HG03066 (cell line): ENCODE measurements around the gene PCDHA11.
"Not testable (repeated sequence)": the region's sequence is repeated elsewhere in the genome, so short reads cannot be mapped to it uniquely, and the experiment has no call there.

Source experiments
- ATAC-seq: cut with Tn5 transposase; IDR thresholded peaks from one replicate; pipeline ENCODE4 v1.9.1; 2021; ENCODE audit warnings: low read depth; ENCODE audit not compliant: unreplicated experiment

The PCDHA11 gene, protein sequence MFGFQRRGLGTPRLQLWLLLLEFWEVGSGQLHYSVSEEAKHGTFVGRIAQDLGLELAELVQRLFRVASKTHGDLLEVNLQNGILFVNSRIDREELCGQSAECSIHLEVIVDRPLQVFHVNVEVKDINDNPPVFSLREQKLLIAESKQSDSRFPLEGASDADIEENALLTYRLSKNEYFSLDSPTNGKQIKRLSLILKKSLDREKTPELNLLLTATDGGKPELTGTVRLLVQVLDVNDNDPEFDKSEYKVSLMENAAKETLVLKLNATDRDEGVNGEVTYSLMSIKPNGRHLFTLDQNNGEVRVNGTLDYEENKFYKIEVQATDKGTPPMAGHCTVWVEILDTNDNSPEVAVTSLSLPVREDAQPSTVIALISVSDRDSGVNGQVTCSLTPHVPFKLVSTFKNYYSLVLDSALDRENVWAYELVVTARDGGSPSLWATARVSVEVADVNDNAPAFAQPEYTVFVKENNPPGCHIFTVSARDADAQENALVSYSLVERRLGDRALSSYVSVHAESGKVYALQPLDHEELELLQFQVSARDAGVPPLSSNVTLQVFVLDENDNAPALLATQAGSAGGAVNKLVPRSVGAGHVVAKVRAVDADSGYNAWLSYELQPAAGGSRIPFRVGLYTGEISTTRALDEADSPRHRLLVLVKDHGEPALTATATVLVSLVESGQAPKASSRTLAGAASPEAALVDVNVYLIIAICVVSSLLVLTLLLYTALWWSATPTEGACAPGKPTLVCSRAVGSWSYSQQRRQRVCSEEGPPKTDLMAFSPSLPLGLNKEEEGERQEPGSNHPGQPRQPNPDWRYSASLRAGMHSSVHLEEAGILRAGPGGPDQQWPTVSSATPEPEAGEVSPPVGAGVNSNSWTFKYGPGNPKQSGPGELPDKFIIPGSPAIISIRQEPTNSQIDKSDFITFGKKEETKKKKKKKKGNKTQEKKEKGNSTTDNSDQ

DNA sequence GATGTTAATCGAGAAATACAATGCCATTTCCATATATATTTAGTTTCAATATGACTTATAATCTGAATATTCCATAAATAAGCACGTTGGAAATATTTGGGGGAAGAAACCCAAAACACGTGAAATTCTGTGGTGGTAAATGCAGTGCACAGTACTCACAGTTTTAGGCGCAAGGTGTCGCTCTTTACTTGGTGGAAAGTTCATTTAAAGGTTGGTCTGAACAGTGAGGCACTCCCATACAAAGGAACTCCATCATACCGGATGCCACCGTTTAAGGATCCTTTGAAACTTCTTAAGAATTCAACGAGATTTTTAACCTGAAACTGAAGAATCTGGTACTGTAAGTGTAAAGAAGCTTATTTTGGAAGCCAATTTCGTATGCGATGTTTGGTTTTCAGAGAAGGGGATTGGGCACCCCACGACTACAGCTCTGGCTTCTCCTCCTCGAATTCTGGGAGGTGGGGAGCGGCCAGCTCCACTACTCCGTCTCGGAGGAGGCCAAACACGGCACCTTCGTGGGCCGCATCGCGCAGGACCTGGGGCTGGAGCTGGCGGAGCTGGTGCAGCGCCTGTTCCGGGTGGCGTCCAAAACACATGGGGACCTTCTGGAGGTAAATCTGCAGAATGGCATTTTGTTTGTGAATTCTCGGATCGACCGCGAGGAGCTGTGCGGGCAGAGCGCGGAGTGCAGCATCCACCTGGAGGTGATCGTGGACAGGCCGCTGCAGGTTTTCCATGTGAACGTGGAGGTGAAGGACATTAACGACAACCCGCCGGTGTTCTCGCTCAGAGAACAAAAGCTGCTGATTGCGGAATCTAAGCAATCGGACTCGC is at the start of gene PCDHA11:
TSS of gene PCDHA11 (plus strand) at position 237 of the 834 bp plus-strand sequence. CDS start at position 384, 147 bp downstream.
- no peak for ATAC-seq

DNA sequence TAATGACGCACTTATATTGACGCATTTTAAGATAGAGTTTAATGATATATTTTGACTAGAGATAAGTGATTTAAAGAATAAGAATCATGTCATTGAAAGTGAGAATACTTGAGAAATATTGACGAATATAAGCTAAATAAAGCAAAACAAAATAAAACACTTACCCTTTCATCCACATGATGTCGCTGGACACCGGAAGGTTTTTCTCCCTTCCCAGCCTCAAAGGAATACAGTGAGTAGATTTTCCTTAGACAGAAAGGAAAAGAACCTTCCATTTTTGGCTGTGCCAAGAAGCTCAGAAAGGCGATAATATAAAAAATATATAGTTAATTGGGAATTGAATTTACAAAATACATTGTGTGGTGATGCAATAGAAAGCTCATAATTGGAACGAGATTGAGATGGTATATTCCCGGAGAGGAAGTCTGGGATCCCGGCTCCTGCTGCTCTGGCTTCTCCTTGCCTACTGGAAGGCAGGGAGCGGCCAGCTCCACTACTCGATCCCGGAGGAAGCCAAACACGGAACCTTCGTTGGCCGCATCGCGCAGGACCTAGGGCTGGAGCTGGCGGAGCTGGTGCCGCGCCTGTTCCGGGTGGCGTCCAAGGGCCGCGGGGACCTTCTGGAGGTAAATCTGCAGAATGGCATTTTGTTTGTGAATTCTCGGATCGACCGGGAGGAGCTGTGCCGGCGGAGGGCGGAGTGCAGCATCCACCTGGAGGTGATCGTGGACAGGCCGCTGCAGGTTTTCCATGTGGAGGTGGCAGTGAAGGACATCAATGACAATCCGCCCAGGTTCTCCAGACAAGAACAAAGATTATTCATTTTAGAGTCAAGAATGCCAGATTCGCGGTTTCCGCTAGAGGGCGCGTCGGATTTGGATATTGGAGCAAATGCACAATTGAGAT is 47.1 kb upstream of the PCDHA11 start, which contains the start of gene PCDHA5:
TSS of gene PCDHA5 (plus strand) at position 239 of the 906 bp plus-strand sequence.
- no peak for ATAC-seq

DNA sequence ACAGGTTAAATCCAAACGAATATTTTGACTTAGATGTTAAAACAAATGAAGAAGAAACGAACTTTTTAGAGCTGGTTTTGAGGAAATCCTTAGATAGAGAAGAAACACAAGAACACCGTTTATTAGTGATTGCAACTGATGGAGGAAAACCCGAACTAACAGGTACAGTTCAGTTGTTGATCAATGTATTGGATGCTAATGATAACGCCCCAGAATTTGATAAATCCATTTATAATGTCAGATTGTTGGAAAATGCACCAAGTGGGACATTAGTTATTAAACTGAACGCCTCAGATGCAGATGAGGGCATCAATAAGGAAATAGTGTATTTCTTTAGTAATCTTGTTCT is 46.5 kb upstream of the PCDHA11 start:
- ATAC-seq = no peak

DNA sequence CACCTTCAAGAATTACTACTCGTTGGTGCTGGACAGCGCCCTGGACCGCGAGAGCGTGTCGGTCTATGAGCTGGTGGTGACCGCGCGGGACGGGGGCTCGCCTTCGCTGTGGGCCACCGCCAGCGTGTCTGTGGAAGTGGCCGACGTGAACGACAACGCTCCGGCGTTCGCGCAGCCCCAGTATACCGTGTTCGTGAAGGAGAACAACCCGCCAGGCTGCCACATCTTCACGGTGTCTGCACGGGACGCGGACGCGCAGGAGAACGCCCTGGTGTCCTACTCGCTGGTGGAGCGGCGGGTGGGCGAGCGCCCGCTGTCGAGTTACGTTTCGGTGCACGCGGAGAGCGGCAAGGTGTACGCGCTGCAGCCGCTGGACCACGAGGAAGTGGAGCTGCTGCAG is 45.8 kb upstream of the PCDHA11 start:
- not testable (repeated sequence) for ATAC-seq

DNA sequence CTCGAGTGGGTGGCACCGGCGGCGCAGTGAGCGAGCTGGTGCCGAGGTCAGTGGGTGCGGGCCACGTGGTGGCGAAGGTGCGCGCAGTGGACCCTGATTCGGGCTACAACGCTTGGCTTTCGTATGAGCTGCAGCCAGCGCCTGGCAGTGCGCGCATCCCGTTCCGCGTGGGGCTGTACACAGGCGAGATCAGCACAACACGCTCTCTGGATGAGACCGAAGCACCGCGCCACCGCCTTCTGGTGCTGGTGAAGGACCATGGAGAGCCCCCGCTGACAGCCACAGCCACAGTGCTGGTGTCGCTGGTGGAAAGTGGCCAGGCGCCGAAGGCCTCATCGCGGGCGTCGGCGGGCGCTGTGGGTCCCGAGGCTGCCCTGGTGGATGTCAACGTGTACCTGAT is 45.3 kb upstream of the PCDHA11 start:
- no peak for ATAC-seq

DNA sequence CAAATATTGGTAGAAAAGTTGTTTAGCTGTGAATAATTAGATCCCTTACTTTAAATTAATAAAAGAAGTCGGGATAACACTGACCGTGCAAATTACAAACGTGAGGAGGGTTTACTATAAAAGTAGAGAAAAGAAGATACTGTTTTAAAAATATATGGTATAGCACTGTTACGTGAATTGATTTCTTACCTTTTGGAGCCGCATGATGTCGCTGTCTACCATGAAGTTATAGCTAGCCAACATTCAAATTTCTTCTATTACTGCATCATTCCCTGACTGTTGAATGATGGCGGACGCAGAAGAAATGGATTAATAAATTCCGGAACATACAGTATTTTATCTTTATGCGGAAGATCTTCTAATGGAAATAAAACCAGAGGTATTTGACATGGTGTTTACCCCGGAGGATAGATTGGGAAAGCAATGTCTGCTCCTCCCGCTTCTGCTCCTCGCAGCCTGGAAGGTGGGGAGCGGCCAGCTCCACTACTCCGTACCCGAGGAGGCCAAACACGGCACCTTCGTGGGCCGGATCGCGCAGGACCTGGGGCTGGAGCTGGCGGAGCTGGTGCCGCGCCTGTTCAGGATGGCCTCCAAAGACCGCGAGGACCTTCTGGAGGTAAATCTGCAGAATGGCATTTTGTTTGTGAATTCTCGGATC is 40.9 kb upstream of the PCDHA11 start, which contains the start of gene PCDHA6:
TSS of gene PCDHA6 (plus strand) at position 257 of the 658 bp plus-strand sequence. CDS start at position 389, 132 bp downstream.
- no peak for ATAC-seq

DNA sequence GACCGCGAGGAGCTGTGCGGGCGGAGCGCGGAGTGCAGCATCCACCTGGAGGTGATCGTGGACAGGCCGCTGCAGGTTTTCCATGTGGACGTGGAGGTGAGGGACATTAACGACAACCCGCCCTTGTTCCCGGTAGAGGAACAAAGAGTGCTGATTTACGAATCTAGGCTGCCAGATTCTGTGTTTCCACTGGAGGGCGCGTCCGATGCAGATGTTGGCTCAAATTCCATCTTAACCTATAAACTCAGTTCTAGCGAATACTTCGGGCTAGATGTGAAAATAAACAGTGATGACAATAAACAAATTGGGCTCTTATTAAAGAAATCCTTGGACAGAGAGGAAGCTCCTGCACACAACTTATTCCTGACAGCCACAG is 40.4 kb upstream of the PCDHA11 start:
- ATAC-seq = no peak

DNA sequence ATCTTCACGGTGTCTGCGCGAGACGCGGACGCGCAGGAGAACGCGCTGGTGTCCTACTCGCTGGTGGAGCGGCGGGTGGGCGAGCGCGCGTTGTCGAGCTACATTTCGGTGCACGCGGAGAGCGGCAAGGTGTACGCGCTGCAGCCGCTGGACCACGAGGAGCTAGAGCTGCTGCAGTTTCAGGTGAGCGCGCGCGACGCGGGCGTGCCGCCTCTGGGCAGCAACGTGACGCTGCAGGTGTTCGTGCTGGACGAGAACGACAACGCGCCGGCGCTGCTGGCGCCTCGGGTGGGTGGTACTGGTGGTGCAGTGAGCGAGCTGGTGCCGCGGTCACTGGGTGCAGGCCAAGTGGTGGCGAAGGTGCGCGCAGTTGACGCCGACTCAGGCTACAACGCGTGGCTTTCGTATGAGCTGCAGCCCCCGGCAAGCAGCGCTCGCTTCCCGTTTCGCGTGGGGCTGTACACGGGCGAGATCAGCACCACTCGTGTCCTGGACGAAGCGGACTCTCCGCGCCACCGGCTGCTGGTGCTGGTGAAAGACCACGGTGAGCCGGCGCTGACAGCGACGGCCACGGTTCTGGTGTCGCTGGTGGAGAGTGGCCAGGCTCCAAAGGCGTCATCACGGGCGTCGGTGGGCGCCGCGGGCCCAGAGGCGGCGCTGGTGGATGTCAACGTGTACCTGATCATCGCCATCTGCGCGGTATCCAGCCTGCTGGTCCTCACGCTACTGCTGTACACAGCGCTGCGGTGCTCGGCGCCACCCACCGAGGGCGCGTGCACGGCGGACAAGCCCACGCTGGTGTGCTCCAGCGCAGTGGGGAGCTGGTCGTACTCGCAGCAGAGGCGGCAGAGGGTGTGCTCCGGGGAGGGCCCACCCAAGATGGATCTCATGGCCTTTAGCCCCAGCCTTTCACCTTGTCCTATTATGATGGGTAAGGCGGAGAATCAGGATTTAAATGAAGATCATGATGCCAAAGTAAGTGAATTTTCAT is 39.0 kb upstream of the PCDHA11 start:
- not testable (repeated sequence) for ATAC-seq

DNA sequence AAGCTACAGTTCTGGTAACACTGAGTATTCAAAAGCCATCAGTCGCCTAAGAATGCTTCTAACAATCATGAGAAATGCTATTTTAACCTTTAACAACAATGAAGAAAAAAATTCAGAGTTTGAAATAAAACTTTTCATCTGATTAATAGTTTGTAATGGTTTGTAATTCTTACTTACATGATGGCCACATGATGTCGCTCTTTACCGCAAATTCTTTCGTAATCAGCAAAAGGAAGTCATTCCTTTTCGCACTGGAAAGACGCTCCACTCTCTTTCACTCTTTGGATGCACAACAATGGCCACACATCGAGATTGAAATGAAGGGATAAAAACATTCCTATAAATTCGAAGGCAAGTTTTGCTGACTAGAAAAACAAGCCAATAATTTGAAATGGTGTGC is 34.8 kb upstream of the PCDHA11 start, which contains the start of gene PCDHA7:
TSS of gene PCDHA7 (plus strand) at position 277 of the 400 bp plus-strand sequence. CDS start at position 392, 115 bp downstream.
- no peak for ATAC-seq

DNA sequence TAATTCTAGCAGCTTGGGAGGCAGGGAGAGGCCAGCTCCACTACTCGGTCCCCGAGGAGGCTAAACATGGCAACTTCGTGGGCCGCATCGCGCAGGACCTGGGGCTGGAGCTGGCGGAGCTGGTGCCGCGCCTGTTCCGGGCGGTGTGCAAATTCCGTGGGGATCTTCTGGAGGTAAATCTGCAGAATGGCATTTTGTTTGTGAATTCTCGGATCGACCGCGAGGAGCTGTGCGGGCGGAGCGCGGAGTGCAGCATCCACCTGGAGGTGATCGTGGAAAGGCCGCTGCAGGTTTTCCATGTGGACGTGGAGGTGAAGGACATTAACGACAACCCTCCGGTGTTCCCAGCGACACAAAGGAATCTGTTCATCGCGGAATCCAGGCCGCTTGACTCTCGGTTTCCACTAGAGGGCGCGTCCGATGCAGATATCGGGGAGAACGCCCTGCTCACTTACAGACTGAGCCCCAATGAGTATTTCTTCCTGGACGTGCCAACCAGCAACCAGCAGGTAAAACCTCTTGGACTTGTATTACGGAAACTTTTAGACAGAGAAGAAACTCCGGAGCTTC is 34.2 kb upstream of the PCDHA11 start:
- not testable (repeated sequence) for ATAC-seq

DNA sequence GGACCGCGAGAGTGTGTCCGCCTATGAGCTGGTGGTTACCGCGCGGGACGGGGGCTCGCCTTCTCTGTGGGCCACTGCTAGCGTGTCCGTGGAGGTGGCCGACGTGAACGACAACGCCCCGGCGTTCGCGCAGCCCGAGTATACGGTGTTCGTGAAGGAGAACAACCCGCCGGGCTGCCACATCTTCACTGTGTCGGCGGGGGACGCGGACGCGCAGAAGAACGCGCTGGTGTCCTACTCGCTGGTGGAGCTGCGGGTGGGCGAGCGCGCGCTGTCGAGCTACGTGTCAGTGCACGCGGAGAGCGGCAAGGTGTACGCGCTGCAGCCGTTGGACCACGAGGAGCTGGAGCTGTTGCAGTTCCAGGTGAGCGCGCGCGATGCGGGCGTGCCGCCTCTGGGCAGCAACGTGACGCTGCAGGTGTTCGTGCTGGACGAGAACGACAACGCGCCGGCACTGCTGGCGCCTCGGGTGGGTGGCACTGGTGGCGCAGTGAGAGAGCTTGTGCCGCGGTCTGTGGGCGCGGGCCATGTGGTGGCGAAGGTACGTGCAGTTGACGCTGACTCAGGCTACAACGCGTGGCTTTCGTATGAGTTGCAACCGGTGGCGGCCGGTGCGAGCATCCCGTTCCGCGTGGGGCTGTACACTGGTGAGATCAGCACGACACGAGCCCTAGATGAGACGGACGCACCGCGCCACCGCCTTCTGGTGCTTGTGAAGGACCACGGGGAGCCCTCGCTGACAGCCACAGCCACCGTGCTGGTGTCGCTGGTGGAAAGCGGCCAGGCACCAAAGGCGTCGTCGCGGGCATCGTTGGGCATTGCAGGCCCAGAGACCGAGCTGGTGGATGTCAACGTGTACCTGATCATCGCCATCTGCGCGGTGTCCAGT is 32.9 kb upstream of the PCDHA11 start:
- no peak for ATAC-seq

DNA sequence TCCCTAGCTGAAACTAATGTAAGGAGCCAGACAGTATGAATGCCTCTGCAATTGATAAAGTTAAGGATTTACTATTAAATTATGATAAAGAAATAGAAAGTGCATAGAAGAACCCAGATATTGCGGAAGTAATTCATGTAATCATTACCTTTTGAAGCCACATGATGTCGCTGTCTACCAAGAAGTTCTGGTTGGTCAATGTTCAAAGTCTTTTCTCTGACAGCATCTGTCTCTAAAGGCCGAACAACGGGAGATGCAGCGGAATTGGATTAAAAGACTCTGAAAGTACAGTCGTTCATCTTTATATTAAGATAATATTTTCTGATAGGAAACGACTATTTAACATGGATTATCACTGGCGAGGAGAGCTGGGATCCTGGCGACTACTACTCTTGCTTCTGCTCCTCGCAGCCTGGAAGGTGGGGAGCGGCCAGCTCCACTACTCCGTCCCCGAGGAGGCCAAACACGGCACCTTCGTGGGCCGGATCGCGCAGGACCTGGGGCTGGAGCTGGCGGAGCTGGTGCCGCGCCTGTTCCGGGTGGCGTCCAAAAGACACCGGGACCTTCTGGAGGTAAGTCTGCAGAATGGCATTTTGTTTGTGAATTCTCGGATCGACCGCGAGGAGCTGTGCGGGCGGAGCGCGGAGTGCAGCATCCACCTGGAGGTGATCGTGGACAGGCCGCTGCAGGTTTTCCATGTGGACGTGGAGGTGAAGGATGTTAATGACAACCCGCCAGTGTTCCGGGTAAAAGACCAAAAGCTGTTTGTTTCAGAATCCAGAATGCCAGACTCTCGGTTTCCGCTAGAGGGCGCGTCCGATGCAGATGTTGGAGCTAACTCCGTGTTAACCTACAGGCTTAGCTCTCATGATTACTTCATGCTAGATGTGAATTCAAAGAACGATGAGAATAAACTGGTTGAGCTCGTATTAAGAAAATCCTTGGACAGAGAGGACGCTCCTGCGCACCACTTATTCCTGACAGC is 27.5 kb upstream of the PCDHA11 start, which contains the start of gene PCDHA8:
TSS of gene PCDHA8 (plus strand) at position 210 of the 985 bp plus-strand sequence. CDS start at position 345, 135 bp downstream.
- no peak for ATAC-seq

DNA sequence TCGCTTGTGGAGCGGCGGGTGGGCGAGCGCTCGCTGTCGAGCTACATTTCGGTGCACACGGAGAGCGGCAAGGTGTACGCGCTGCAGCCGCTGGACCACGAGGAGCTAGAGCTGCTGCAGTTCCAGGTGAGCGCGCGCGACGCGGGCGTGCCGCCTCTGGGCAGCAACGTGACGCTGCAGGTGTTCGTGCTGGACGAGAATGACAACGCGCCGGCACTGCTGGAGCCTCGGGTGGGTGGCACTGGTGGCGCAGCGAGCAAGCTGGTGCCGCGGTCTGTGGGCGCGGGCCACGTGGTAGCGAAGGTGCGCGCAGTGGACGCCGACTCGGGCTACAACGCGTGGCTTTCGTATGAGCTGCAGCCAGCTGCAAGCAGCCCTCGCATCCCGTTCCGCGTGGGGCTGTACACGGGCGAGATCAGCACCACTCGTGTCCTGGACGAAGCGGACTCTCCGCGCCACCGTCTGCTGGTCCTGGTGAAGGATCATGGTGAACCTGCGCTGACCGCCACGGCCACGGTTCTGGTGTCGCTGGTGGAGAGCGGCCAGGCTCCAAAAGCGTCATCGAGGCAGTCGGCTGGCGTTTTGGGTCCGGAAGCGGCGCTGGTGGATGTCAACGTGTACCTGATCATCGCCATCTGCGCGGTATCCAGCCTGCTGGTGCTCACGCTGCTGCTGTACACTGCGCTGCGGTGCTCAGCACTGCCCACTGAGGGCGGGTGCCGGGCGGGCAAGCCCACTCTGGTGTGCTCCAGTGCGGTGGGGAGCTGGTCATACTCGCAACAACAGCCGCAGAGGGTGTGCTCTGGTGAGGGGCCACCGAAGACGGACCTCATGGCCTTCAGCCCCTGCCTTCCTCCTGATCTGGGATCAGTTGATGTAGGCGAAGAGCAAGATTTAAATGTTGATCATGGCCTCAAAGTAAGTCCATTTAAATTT is 25.7 kb upstream of the PCDHA11 start:
- no peak for ATAC-seq
